NCI-H2081 treated with DMSO at 0.1 percent for 48 hours (cell line): ENCODE results near the gene EYA3.

Source experiments
- DNase-seq: peaks from one replicate; lab custom pipeline; 2025; lab: John Stamatoyannopoulos, UW

EYA3 gene

GRCh38 chr1:27967884-27968466 lies 120.4 kb downstream of the EYA3 start:
- no peak for DNase-seq

GRCh38 chr1:27967106-27967883 lies 121.1 kb downstream of the EYA3 start:
- no peak for DNase-seq

GRCh38 chr1:27966402-27967105 lies 121.9 kb downstream of the EYA3 start:
- DNase-seq = no peak

- DNase-seq = no peak
Observed at GRCh38 chr1:27963393-27963792, 125.0 kb downstream of the EYA3 start.

GRCh38 chr1:27961646-27962221 lies 126.7 kb downstream of the EYA3 start:
- DNase-seq = no peak

- DNase-seq = no peak
Observed at GRCh38 chr1:27960762-27961645, 127.4 kb downstream of the EYA3 start.

GRCh38 chr1:27959792-27960603 lies 128.4 kb downstream of the EYA3 start, which contains the start of gene XKR8:
Gene XKR8, plus strand, starts transcription at chr1:27959973. Its CDS starts 97 bp downstream, at chr1:27960070.
- no peak for DNase-seq

GRCh38 chr1:27958513-27958912 lies 129.9 kb downstream of the EYA3 start:
- DNase-seq = no peak

GRCh38 chr1:27957655-27958054 lies 130.8 kb downstream of the EYA3 start:
- no peak for DNase-seq

- DNase-seq = no peak
Observed at GRCh38 chr1:27956761-27957160, 131.6 kb downstream of the EYA3 start.

- no peak for DNase-seq
Observed at GRCh38 chr1:27955076-27955475, 133.3 kb downstream of the EYA3 start.

- no peak for DNase-seq
Observed at GRCh38 chr1:27954186-27954585, 134.2 kb downstream of the EYA3 start.

GRCh38 chr1:27952147-27952546 lies 136.3 kb downstream of the EYA3 start:
- no peak for DNase-seq

- DNase-seq = no peak
Observed at GRCh38 chr1:27951396-27951795, 137.0 kb downstream of the EYA3 start.

- no peak for DNase-seq
Observed at GRCh38 chr1:27949027-27949426, 139.4 kb downstream of the EYA3 start.

GRCh38 chr1:27945020-27945419 lies 143.4 kb downstream of the EYA3 start:
- no peak for DNase-seq

GRCh38 chr1:27941671-27942540 lies 146.5 kb downstream of the EYA3 start:
- DNase-seq = no peak

GRCh38 chr1:27940870-27941560 lies 147.4 kb downstream of the EYA3 start:
- no peak for DNase-seq

GRCh38 chr1:27940297-27940696 lies 148.1 kb downstream of the EYA3 start:
- no peak for DNase-seq
